Right lobe of liver (tissue), 4 donors: ENCODE results near the gene EFCAB14.

Experiments used
- CTCF ChIP-seq, 4 donors: fragments of 200-600 bp in 3 of 4; fragments of 450-650 bp in 1 of 4; IDR thresholded peaks; one replicate each; pipeline versions ENCODE4 v1.5.1 to v1.8.0; 2016 to 2022; ENCODE audit warnings: antibody characterized with exemption in 4 of 4, mild to moderate bottlenecking in 2 of 4
- POLR2A ChIP-seq: fragments of 450-650 bp; IDR thresholded peaks from one replicate; pipeline ENCODE4 v1.6.1; 2017; ENCODE audit warnings: antibody characterized with exemption, mild to moderate bottlenecking
- donor health status: DM: no; HTN: no; CAD: no.
- donor health status: DM: no; HTN: no; CAD: no.
- donor health status: DM: no; HTN: yes; CAD: no.

GRCh38 chr1:46679789-46680573 lies 38.9 kb downstream of the EFCAB14 start:
- no peak for TF ChIP-seq POLR2A
- TF ChIP-seq CTCF (IDR thresholded peaks at IDR 0.05): no peak
